ENCODE data around the gene CASQ1. TPM values are rescaled to one million over a fixed set of nuclear protein-coding genes. Genes with fewer than 3 reads are reported as not detected.

Gene CASQ1
- total and polyA plus RNA-seq, 9 of the 15 experiments (the other 6 are each of a cell fraction or from before 2014, with no cell fraction given): not detected

DNA sequence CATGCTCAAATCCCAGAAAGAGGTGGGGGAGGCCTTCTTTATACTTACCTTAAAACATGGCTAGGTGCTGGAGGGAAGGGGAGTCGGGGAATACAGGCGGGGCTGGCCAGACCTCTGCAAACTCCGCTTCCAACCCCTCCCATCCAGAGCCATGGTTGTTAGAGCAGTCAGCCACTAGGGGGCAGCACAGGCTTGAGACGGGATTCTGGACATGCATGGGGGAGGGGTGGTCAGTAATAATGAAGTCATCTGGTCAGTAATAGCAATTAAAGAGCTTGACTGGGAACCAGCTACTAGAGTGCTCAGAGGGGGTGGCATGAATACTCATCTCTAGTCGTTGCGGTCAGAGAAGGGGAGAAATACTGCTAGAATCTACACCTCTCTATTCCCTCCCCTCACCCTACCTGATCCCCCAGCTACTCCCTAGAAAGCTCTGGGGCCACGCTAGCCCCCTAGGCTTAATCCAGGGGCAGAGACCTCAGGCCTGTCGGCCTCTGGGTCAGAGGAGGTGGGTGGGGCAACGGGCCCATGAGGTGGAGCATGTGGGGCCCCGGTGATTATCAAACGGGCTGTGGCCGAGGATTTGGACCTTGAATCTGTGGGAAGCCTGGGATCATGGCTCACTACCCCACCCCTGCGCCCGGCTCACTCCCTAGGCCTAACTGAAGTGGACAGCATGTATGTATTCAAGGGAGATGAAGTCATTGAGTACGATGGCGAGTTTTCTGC is 2.9 kb downstream of the CASQ1 start (continued):
- TF ChIP-seq PRDM10 (IDR thresholded peaks at IDR 0.05; ENCODE audit: partially characterized antibody) (peak; percentile 65), SNRNP70 (optimal IDR thresholded peaks at IDR 0.05; ENCODE audit: low read depth, low read length) (no peak), STAG1 (CRISPR knock-in tag; IDR thresholded peaks at IDR 0.05; ENCODE audit: borderline replicate concordance) (peak; percentile 79; the same call in 1 of the 2 replicates), CREM (IDR thresholded peaks at IDR 0.05; ENCODE audit: low read depth) (peak; percentile 62), MTF1 (CRISPR knock-in tag; IDR thresholded peaks at IDR 0.05; ENCODE audit: borderline replicate concordance) (no peak), HMG20A (CRISPR knock-in tag; conservative IDR thresholded peaks at IDR 0.05) (no peak), ATF2 (CRISPR knock-in tag; IDR thresholded peaks at IDR 0.05) (peak; percentile 70; the same call in 1 of the 2 replicates), POLR2AphosphoS2 (IDR thresholded peaks at IDR 0.05; ENCODE audit: low read length) (no peak), BRF1 (IDR thresholded peaks at IDR 0.05; ENCODE audit: borderline replicate concordance, extremely low read depth, insufficient read length) (no peak)
- TF ChIP-seq, protein P1, sequence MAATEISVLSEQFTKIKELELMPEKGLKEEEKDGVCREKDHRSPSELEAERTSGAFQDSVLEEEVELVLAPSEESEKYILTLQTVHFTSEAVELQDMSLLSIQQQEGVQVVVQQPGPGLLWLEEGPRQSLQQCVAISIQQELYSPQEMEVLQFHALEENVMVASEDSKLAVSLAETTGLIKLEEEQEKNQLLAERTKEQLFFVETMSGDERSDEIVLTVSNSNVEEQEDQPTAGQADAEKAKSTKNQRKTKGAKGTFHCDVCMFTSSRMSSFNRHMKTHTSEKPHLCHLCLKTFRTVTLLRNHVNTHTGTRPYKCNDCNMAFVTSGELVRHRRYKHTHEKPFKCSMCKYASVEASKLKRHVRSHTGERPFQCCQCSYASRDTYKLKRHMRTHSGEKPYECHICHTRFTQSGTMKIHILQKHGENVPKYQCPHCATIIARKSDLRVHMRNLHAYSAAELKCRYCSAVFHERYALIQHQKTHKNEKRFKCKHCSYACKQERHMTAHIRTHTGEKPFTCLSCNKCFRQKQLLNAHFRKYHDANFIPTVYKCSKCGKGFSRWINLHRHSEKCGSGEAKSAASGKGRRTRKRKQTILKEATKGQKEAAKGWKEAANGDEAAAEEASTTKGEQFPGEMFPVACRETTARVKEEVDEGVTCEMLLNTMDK (IDR thresholded peaks at IDR 0.05; ENCODE audit: borderline replicate concordance, insufficient read depth, low read depth, low read length, poor library complexity, severe bottlenecking): peak; percentile 69
- TF ChIP-seq, protein P2, sequence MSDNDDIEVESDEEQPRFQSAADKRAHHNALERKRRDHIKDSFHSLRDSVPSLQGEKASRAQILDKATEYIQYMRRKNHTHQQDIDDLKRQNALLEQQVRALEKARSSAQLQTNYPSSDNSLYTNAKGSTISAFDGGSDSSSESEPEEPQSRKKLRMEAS (CRISPR knock-in tag; IDR thresholded peaks at IDR 0.05): 0 out of 2 replicates have a peak, but pooled peaks have one; percentile 10
- TF ChIP-seq, protein P3, sequence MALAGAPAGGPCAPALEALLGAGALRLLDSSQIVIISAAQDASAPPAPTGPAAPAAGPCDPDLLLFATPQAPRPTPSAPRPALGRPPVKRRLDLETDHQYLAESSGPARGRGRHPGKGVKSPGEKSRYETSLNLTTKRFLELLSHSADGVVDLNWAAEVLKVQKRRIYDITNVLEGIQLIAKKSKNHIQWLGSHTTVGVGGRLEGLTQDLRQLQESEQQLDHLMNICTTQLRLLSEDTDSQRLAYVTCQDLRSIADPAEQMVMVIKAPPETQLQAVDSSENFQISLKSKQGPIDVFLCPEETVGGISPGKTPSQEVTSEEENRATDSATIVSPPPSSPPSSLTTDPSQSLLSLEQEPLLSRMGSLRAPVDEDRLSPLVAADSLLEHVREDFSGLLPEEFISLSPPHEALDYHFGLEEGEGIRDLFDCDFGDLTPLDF (CRISPR knock-in tag; IDR thresholded peaks at IDR 0.05): no peak
- TF ChIP-seq, protein P4, sequence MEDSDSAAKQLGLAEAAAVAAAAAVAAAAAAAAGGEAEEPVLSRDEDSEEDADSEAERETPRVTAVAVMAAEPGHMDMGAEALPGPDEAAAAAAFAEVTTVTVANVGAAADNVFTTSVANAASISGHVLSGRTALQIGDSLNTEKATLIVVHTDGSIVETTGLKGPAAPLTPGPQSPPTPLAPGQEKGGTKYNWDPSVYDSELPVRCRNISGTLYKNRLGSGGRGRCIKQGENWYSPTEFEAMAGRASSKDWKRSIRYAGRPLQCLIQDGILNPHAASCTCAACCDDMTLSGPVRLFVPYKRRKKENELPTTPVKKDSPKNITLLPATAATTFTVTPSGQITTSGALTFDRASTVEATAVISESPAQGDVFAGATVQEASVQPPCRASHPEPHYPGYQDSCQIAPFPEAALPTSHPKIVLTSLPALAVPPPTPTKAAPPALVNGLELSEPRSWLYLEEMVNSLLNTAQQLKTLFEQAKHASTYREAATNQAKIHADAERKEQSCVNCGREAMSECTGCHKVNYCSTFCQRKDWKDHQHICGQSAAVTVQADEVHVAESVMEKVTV (CRISPR knock-in tag; IDR thresholded peaks at IDR 0.05): peak; percentile 84

Data from K562 (cell line).